D721Med (cell line): ENCODE data around the gene ZNF385B.

Experiments used
- DNase-seq: peaks from one replicate; pipeline ENCODE4 v3.0.0; 2011; ENCODE audit warnings: low spot score; ENCODE audit not compliant: insufficient read length
- FAIRE-seq: peaks from 2 replicates; lab custom pipeline; 2011; peaks lifted over from hg19 to GRCh38; lab: Jason Lieb, UNC
- CTCF ChIP-seq: IDR thresholded peaks from 2 replicates; pipeline ENCODE4 v1.5.1; 2012; ENCODE audit warnings: mild to moderate bottlenecking, control low read depth; ENCODE audit not compliant: insufficient read depth; ENCODE audit errors: missing control alignments

Gene ZNF385B

GRCh38 chr2:179711375-179711774 lies 150.0 kb downstream of the ZNF385B start:
- no peak for FAIRE-seq
- no peak for DNase-seq

GRCh38 chr2:179703702-179704101 lies 157.7 kb downstream of the ZNF385B start:
- FAIRE-seq, result no peak

More at GRCh38 chr2:179711375-179711774, 150.0 kb downstream of the ZNF385B start:
- no peak for TF ChIP-seq CTCF

GRCh38 chr2:179702912-179703311 lies 158.5 kb downstream of the ZNF385B start:
- FAIRE-seq (no peak), DNase-seq (no peak)
- TF ChIP-seq CTCF, result no peak

More at GRCh38 chr2:179703702-179704101, 157.7 kb downstream of the ZNF385B start:
- no peak for TF ChIP-seq CTCF
- no peak for DNase-seq

- DNase-seq (no peak), FAIRE-seq (no peak)
- no peak for TF ChIP-seq CTCF
Observed at GRCh38 chr2:179701524-179702110, 159.8 kb downstream of the ZNF385B start.

GRCh38 chr2:179695486-179695885 lies 165.9 kb downstream of the ZNF385B start:
- peak; percentile 6 for FAIRE-seq
- DNase-seq, result no peak
- TF ChIP-seq CTCF, result no peak

- DNase-seq (no peak), FAIRE-seq (no peak)
- no peak for TF ChIP-seq CTCF
Observed at GRCh38 chr2:179694963-179695362, 166.4 kb downstream of the ZNF385B start.

GRCh38 chr2:179692610-179693009 lies 168.8 kb downstream of the ZNF385B start:
- TF ChIP-seq CTCF, result no peak
- no peak for FAIRE-seq

More at GRCh38 chr2:179692610-179693009, 168.8 kb downstream of the ZNF385B start:
- DNase-seq, result no peak
